ENCODE data around the gene PLXNA4.

- no peak for TF ChIP-seq CTCF (IDR thresholded peaks at IDR 0.05 in 8 of 11, conservative IDR thresholded peaks at IDR 0.05 in 3 of 11)
- TF ChIP-seq POLR2A (IDR thresholded peaks at IDR 0.05), result no peak
These were observed 100.6 kb downstream of the PLXNA4 start for GRCh38 chr7:132475669-132476116.
